Loucy (cell line): Measurements from ENCODE around the gene ZFYVE28.

Experiments
- H2AFZ ChIP-seq: fragments of 200-600 bp; sonication (generic); 2 replicates; pipeline ENCODE4 v1.6.0; 2016; ENCODE audit warnings: antibody characterized with exemption, mild to moderate bottlenecking, low read length, moderate library complexity
- H3F3A ChIP-seq: fragments of 200-600 bp; 2 replicates; pipeline ENCODE4 v1.6.0; 2016; ENCODE audit warnings: antibody characterized with exemption, low read depth, mild to moderate bottlenecking
- H3K27me3 ChIP-seq: fragments of 200-600 bp; sonication (generic); 2 replicates; pipeline ENCODE4 v1.6.1; 2014; ENCODE audit warnings: low read length, mild to moderate bottlenecking; ENCODE audit not compliant: insufficient read depth, poor library complexity, severe bottlenecking
- H3K36me3 ChIP-seq: fragments of 200-600 bp; sonication (generic); 2 replicates; pipeline ENCODE4 v1.6.1; 2016; ENCODE audit warnings: low read length; ENCODE audit not compliant: insufficient read depth
- H3K4me1 ChIP-seq: fragments of 200-600 bp; sonication (generic); 2 replicates; pipeline ENCODE4 v1.5.1; 2014; ENCODE audit warnings: low read length, mild to moderate bottlenecking; ENCODE audit not compliant: insufficient read depth, poor library complexity, severe bottlenecking
- H3K4me2 ChIP-seq: fragments of 200-600 bp; sonication (generic); 2 replicates; pipeline ENCODE4 v1.6.0; 2014; ENCODE audit warnings: antibody characterized with exemption, low read length, low read depth, mild to moderate bottlenecking; ENCODE audit not compliant: poor library complexity, severe bottlenecking
- H3K4me3 ChIP-seq: fragments of 200-600 bp; sonication (generic); 2 replicates; pipeline ENCODE4 v1.5.1; 2014; ENCODE audit warnings: low read length, mild to moderate bottlenecking, mixed read lengths; ENCODE audit not compliant: poor library complexity, severe bottlenecking
- H3K79me2 ChIP-seq: fragments of 200-600 bp; sonication (generic); 2 replicates; pipeline ENCODE4 v1.6.1; 2014; ENCODE audit warnings: low read length; ENCODE audit not compliant: insufficient read depth
- H3K9ac ChIP-seq: fragments of 200-600 bp; sonication (generic); 2 replicates; pipeline ENCODE4 v1.6.0; 2014; ENCODE audit warnings: mild to moderate bottlenecking, low read depth, low read length, moderate library complexity; ENCODE audit not compliant: poor library complexity, severe bottlenecking
- H3K9me2 ChIP-seq: fragments of 200-600 bp; sonication (generic); replicated peaks from 2 replicates; pipeline ENCODE4 v1.6.1; 2016; ENCODE audit warnings: low read depth, low read length, mixed read lengths
- H3K9me3 ChIP-seq: fragments of 200-600 bp; sonication (generic); 2 replicates; pipeline ENCODE4 v1.6.1; 2014; ENCODE audit warnings: mild to moderate bottlenecking, antibody characterized with exemption, low read length, low read depth; ENCODE audit not compliant: insufficient read depth
- H4K20me1 ChIP-seq: fragments of 200-600 bp; sonication (generic); 2 replicates; pipeline ENCODE4 v1.6.0; 2014; ENCODE audit warnings: antibody characterized with exemption, low read length, mild to moderate bottlenecking; ENCODE audit not compliant: insufficient read depth, poor library complexity, severe bottlenecking
- EZH2phosphoT487 ChIP-seq: fragments of 200-600 bp; IDR thresholded peaks from 2 replicates; pipeline ENCODE4 v1.6.1; 2018; ENCODE audit warnings: antibody characterized with exemption, mild to moderate bottlenecking, moderate library complexity, borderline replicate concordance
- TF ChIP-seq, protein P1 (sequence below): fragments of 200-600 bp; sonication (generic); conservative IDR thresholded peaks from 2 replicates; pipeline ENCODE4 v1.5.1; 2014; ENCODE audit warnings: mild to moderate bottlenecking, antibody characterized with exemption, low read length

The ZFYVE28 gene

DNA sequence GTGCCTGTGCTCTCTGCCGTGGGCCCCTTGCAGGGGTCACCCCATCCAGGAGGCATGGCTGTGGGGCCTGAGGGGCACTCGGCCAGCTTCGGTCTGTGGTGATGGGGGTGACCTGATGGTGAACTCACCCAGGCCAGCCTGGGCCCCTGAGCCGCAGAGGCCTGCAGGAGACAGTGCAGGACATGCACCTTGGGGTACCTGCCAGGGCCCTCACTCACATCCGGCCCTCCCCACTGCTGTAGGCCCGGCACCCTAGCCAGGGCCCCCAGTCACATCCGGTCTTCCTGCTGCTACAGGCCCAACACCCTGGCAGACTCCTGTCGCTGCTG, 7.6 kb upstream of the ZFYVE28 start:
- no peak overlapping the region for H3K9ac ChIP-seq
- no peaks in the 10 kb centered on the region for H4K20me1 ChIP-seq
- H3K27me3 ChIP-seq: no peaks in the 10 kb centered on the region
- H3K79me2 ChIP-seq: no peaks in the 10 kb centered on the region
- H2AFZ ChIP-seq: no peak overlapping the region
- no peak overlapping the region for H3K4me2 ChIP-seq
- peaks cover 9% of the 10 kb centered on the region for H3K4me1 ChIP-seq
- H3K4me3 ChIP-seq: no peak overlapping the region
- TF ChIP-seq EZH2phosphoT487: no peak
- TF ChIP-seq, protein P1, sequence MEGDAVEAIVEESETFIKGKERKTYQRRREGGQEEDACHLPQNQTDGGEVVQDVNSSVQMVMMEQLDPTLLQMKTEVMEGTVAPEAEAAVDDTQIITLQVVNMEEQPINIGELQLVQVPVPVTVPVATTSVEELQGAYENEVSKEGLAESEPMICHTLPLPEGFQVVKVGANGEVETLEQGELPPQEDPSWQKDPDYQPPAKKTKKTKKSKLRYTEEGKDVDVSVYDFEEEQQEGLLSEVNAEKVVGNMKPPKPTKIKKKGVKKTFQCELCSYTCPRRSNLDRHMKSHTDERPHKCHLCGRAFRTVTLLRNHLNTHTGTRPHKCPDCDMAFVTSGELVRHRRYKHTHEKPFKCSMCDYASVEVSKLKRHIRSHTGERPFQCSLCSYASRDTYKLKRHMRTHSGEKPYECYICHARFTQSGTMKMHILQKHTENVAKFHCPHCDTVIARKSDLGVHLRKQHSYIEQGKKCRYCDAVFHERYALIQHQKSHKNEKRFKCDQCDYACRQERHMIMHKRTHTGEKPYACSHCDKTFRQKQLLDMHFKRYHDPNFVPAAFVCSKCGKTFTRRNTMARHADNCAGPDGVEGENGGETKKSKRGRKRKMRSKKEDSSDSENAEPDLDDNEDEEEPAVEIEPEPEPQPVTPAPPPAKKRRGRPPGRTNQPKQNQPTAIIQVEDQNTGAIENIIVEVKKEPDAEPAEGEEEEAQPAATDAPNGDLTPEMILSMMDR: no peak
- no peaks in the 10 kb centered on the region for H3K9me3 ChIP-seq
- no peaks in the 10 kb centered on the region for H3F3A ChIP-seq
- H3K9me2 ChIP-seq: no peaks in the 10 kb centered on the region
- no peaks in the 10 kb centered on the region for H3K36me3 ChIP-seq

DNA sequence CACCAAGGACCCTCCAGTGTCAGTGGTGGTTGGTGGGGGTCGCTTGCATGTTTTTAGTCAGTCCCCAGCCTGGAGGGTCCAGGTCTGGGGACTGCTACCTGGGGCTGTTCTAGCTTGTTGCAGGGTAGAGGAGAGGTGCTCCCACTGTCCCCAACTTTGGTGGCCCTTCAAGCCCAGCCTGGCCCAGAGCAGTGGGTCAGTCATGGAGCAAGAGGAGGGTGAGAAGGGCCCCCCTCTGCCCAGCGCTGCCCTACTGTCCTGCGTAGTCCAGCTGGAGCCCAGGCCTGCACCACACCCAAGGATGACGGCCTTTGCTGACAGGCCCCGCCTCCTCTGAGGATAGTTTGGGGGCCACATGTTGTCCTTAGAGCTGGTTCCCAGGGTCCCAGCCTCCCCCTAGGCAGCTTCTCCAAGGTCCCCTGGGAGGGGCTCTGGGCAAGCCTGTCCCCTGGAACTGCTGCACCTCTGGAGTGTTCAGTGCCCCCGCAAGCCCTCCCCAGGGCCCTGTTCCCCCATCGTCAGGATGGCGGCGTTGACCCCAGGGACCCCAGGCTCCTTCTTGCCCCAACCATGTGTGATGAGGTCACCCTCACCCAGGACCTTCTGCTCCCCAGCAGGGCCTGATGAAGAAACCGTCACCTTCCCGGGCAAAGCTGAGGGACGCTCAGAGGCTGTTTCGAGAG, 7.1 kb upstream of the ZFYVE28 start:
- no peaks in the 10 kb centered on the region for H3K36me3 ChIP-seq
- H4K20me1 ChIP-seq: no peaks in the 10 kb centered on the region
- no peak overlapping the region for H3K9ac ChIP-seq
- no peaks in the 10 kb centered on the region for H3K9me2 ChIP-seq
- H3K9me3 ChIP-seq: no peaks in the 10 kb centered on the region
- TF ChIP-seq, protein P1: no peak
- H3K27me3 ChIP-seq: no peaks in the 10 kb centered on the region
- H2AFZ ChIP-seq: no peak overlapping the region
- peaks cover 9% of the 10 kb centered on the region for H3K4me1 ChIP-seq
- H3K4me2 ChIP-seq: no peak overlapping the region
- no peaks in the 10 kb centered on the region for H3K79me2 ChIP-seq
- no peak overlapping the region for H3K4me3 ChIP-seq
- H3F3A ChIP-seq: no peaks in the 10 kb centered on the region

DNA sequence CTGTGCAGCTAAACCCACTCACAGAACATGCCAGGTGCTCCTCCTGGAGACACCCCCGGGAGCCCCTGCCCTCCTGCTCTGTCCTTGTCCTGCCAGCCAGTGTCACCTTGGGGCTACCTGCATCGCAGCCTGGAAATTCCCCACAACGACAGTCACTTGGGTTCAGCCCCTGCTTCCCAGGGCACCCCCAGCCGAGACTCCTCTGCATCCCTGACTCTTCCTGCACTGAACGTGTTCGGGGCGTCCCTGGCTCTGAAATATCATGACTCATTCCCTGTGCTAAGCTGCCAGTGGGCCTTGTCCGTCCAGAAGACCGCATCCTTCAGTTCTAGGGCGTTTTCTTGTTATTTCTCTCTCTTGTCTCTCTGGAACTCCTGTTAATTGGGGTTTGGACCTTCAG, 6.1 kb upstream of the ZFYVE28 start:
- H3K79me2 ChIP-seq: no peaks in the 10 kb centered on the region
- no peaks in the 10 kb centered on the region for H3F3A ChIP-seq
- TF ChIP-seq, protein P1: no peak
- no peak overlapping the region for H3K4me2 ChIP-seq
- peaks cover 4% of the 10 kb centered on the region for H3K27me3 ChIP-seq
- H3K9me3 ChIP-seq: no peaks in the 10 kb centered on the region
- H3K4me1 ChIP-seq: peaks cover 10% of the 10 kb centered on the region
- H4K20me1 ChIP-seq: no peaks in the 10 kb centered on the region
- H3K36me3 ChIP-seq: no peaks in the 10 kb centered on the region
- no peak overlapping the region for H3K9ac ChIP-seq
- no peaks in the 10 kb centered on the region for H3K9me2 ChIP-seq
- no peak overlapping the region for H3K4me3 ChIP-seq
- no peak overlapping the region for H2AFZ ChIP-seq
